IgD-negative memory B cell (primary cell): ENCODE measurements around the gene SAYSD1. TPM values are rescaled to one million over a fixed set of nuclear protein-coding genes. Genes with fewer than 3 reads are reported as not detected.

Experiments
- H3K27ac Mint-ChIP-seq, 3 donors: one replicate each; pipeline ENCODE4 v1.8.0; 2020 to 2022; ENCODE audit warnings: mild to moderate bottlenecking in 3 of 3, mixed read lengths in 3 of 3, moderate library complexity in 1 of 3
- H3K27me3 Mint-ChIP-seq: one replicate; pipeline ENCODE4 v1.8.0; 2021; ENCODE audit warnings: mixed read lengths
- H3K36me3 Mint-ChIP-seq: one replicate; pipeline ENCODE4 v1.8.0; 2020; ENCODE audit warnings: mild to moderate bottlenecking, mixed read lengths
- H3K4me1 Mint-ChIP-seq, 3 donors: one replicate each; pipeline ENCODE4 v1.8.0; 2020 to 2022; ENCODE audit warnings: mixed read lengths in 3 of 3, mild to moderate bottlenecking in 1 of 3
- H3K4me3 Mint-ChIP-seq, 4 donors: one replicate each; pipeline ENCODE4 v1.8.0; 2020 to 2022; ENCODE audit warnings: mild to moderate bottlenecking in 4 of 4, mixed read lengths in 4 of 4, moderate library complexity in 3 of 4
- H3K9me3 Mint-ChIP-seq, 3 donors: one replicate each; pipeline ENCODE4 v1.8.0; 2020 to 2021; ENCODE audit warnings: mixed read lengths in 3 of 3, mild to moderate bottlenecking in 1 of 3
- polyA plus RNA-seq: library from polyadenylated mRNA; unstranded; fragments of 300-500 nt; fragmentation: Illumina TruSeq; gene quantifications from one replicate; pipeline ENCODE4 v1.2.3, GENCODE V29; 2021

SAYSD1 gene
- polyA plus RNA-seq, 1 donor from 2014 or later: 16.1 TPM

GRCh38 chr6:39077882-39078594 lies 36.9 kb downstream of the SAYSD1 start:
- Mint-ChIP-seq H3K4me3 (no peak overlapping the region), H3K27me3 (peaks cover 3% of the 10 kb centered on the region), H3K4me1 (peaks cover 0 to 2% (median 0%) of the 10 kb centered on the region in 3 donors), H3K27ac (no peak overlapping the region), H3K9me3 (no peaks in the 10 kb centered on the region), H3K36me3 (no peaks in the 10 kb centered on the region)

GRCh38 chr6:39076623-39077535 lies 38.1 kb downstream of the SAYSD1 start:
- H3K36me3 Mint-ChIP-seq: no peaks in the 10 kb centered on the region
- no peaks in the 10 kb centered on the region for H3K4me1 Mint-ChIP-seq
- no peaks in the 10 kb centered on the region for H3K9me3 Mint-ChIP-seq
- peaks cover 1% of the 10 kb centered on the region for H3K27me3 Mint-ChIP-seq
- H3K27ac Mint-ChIP-seq: no peak overlapping the region
- H3K4me3 Mint-ChIP-seq: no peak overlapping the region

GRCh38 chr6:39075807-39076622 lies 39.0 kb downstream of the SAYSD1 start:
- Mint-ChIP-seq H3K4me1 (no peaks in the 10 kb centered on the region), H3K36me3 (no peaks in the 10 kb centered on the region), H3K27ac (no peak overlapping the region), H3K9me3 (no peaks in the 10 kb centered on the region), H3K4me3 (no peak overlapping the region), H3K27me3 (peaks cover 1% of the 10 kb centered on the region)

- Mint-ChIP-seq H3K4me3 (no peak overlapping the region), H3K36me3 (no peaks in the 10 kb centered on the region), H3K4me1 (no peaks in the 10 kb centered on the region), H3K27ac (no peak overlapping the region), H3K27me3 (peaks cover 1% of the 10 kb centered on the region), H3K9me3 (peaks cover 0 to 3% (median 0%) of the 10 kb centered on the region in 3 donors)
These were observed 39.8 kb downstream of the SAYSD1 start for GRCh38 chr6:39075010-39075686.

- H3K27me3 Mint-ChIP-seq: peaks cover 1% of the 10 kb centered on the region
- H3K27ac Mint-ChIP-seq: no peak overlapping the region
- H3K9me3 Mint-ChIP-seq: peaks cover 0 to 3% (median 0%) of the 10 kb centered on the region in 3 donors
- H3K4me3 Mint-ChIP-seq: no peak overlapping the region
- no peaks in the 10 kb centered on the region for H3K4me1 Mint-ChIP-seq
- H3K36me3 Mint-ChIP-seq: no peaks in the 10 kb centered on the region
These were observed 40.5 kb downstream of the SAYSD1 start for GRCh38 chr6:39074486-39074885.

- no peak overlapping the region for H3K4me3 Mint-ChIP-seq
- no peaks in the 10 kb centered on the region for H3K36me3 Mint-ChIP-seq
- H3K4me1 Mint-ChIP-seq: no peaks in the 10 kb centered on the region
- peaks cover 0 to 3% (median 0%) of the 10 kb centered on the region in 3 donors for H3K9me3 Mint-ChIP-seq
- H3K27me3 Mint-ChIP-seq: peaks cover 1% of the 10 kb centered on the region
- no peak overlapping the region for H3K27ac Mint-ChIP-seq
These were observed 41.3 kb downstream of the SAYSD1 start for GRCh38 chr6:39073471-39074355.

- no peaks in the 10 kb centered on the region for H3K36me3 Mint-ChIP-seq
- H3K9me3 Mint-ChIP-seq: peaks cover 0 to 3% (median 0%) of the 10 kb centered on the region in 3 donors
- H3K4me1 Mint-ChIP-seq: no peaks in the 10 kb centered on the region
- H3K4me3 Mint-ChIP-seq: no peak overlapping the region
- H3K27me3 Mint-ChIP-seq: peaks cover 1% of the 10 kb centered on the region
- no peak overlapping the region for H3K27ac Mint-ChIP-seq
These were observed 42.2 kb downstream of the SAYSD1 start for GRCh38 chr6:39072830-39073229.

GRCh38 chr6:39068391-39068790 lies 46.6 kb downstream of the SAYSD1 start:
- Mint-ChIP-seq H3K27me3 (no peaks in the 10 kb centered on the region), H3K27ac (no peak overlapping the region), H3K4me1 (no peaks in the 10 kb centered on the region), H3K36me3 (no peaks in the 10 kb centered on the region), H3K9me3 (peaks cover 0 to 3% (median 0%) of the 10 kb centered on the region in 3 donors), H3K4me3 (no peak overlapping the region)

GRCh38 chr6:39065561-39065960 lies 49.4 kb downstream of the SAYSD1 start:
- H3K9me3 Mint-ChIP-seq: peaks cover 0 to 3% (median 0%) of the 10 kb centered on the region in 3 donors
- no peak overlapping the region for H3K4me3 Mint-ChIP-seq
- no peaks in the 10 kb centered on the region for H3K36me3 Mint-ChIP-seq
- no peaks in the 10 kb centered on the region for H3K27me3 Mint-ChIP-seq
- no peak overlapping the region for H3K27ac Mint-ChIP-seq
- no peaks in the 10 kb centered on the region for H3K4me1 Mint-ChIP-seq

GRCh38 chr6:39063526-39063925 lies 51.5 kb downstream of the SAYSD1 start:
- Mint-ChIP-seq H3K36me3 (peaks cover 1% of the 10 kb centered on the region), H3K4me3 (no peak overlapping the region), H3K27me3 (peaks cover 11% of the 10 kb centered on the region), H3K27ac (no peak overlapping the region), H3K9me3 (peaks cover 0 to 1% (median 0%) of the 10 kb centered on the region in 3 donors), H3K4me1 (no peaks in the 10 kb centered on the region)

- Mint-ChIP-seq H3K27ac (no peak overlapping the region), H3K36me3 (peaks cover 1% of the 10 kb centered on the region), H3K27me3 (peaks cover 14% of the 10 kb centered on the region), H3K4me1 (no peaks in the 10 kb centered on the region), H3K9me3 (peaks cover 0 to 1% (median 0%) of the 10 kb centered on the region in 3 donors), H3K4me3 (no peak overlapping the region)
These were observed 52.8 kb downstream of the SAYSD1 start for GRCh38 chr6:39062014-39062740.

- Mint-ChIP-seq H3K27me3 (peaks cover 14% of the 10 kb centered on the region), H3K4me3 (no peak overlapping the region), H3K27ac (no peak overlapping the region), H3K9me3 (peaks cover 0 to 1% (median 0%) of the 10 kb centered on the region in 3 donors), H3K36me3 (peaks cover 1% of the 10 kb centered on the region), H3K4me1 (no peaks in the 10 kb centered on the region)
These were observed 53.4 kb downstream of the SAYSD1 start for GRCh38 chr6:39061588-39061987.

GRCh38 chr6:39061182-39061581 lies 53.8 kb downstream of the SAYSD1 start:
- Mint-ChIP-seq H3K27me3 (peaks cover 14% of the 10 kb centered on the region), H3K4me1 (no peaks in the 10 kb centered on the region), H3K36me3 (peaks cover 1% of the 10 kb centered on the region), H3K27ac (no peak overlapping the region), H3K4me3 (no peak overlapping the region), H3K9me3 (peaks cover 0 to 1% (median 0%) of the 10 kb centered on the region in 3 donors)
